Measurements from ENCODE around the gene THSD7A.

THSD7A gene

DNA sequence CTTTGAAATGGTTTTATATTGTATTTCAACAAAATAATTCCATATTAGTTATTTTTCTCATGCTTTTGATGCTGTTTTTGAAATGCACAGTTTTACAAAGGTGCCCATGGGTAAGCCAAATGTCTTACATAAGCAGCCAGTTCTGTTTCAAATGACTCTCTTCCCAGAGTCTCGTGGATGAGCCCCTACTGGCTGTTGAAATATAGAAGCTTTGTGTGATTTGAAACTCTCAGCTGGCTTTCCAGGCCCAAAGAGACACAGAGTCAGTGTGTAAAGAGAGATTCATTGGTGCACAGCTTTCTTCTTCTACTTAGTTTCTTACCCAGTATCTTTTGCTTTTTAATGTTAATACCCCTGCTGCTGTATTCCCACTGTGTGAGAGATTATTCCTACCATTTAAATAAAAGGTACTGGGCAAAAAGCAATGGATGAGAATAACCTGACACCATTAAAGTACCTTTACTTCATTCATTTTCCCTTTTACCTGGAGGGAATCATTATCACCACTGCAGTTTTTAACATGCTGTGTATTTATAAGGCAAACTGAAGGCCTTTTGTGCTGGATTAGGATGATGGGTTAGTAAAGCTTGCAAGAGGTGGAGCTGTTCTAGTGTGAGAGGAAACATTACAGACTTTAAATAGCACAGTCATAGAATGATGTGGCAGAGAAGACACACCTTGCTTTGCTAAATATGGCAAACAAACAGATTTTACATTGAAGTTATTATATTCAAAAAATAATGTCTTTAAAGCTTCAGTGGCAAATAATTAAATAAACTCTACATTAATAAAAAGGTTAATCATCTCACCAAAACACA lies 415.1 kb downstream of the THSD7A start:
- no peak for FAIRE-seq
- DNase-seq (ENCODE audit: insufficient read length, low spot score), result no peak
- TF ChIP-seq, protein P1, sequence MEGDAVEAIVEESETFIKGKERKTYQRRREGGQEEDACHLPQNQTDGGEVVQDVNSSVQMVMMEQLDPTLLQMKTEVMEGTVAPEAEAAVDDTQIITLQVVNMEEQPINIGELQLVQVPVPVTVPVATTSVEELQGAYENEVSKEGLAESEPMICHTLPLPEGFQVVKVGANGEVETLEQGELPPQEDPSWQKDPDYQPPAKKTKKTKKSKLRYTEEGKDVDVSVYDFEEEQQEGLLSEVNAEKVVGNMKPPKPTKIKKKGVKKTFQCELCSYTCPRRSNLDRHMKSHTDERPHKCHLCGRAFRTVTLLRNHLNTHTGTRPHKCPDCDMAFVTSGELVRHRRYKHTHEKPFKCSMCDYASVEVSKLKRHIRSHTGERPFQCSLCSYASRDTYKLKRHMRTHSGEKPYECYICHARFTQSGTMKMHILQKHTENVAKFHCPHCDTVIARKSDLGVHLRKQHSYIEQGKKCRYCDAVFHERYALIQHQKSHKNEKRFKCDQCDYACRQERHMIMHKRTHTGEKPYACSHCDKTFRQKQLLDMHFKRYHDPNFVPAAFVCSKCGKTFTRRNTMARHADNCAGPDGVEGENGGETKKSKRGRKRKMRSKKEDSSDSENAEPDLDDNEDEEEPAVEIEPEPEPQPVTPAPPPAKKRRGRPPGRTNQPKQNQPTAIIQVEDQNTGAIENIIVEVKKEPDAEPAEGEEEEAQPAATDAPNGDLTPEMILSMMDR (IDR thresholded peaks at IDR 0.05; ENCODE audit: insufficient read depth, missing control alignments), result no peak

DNA sequence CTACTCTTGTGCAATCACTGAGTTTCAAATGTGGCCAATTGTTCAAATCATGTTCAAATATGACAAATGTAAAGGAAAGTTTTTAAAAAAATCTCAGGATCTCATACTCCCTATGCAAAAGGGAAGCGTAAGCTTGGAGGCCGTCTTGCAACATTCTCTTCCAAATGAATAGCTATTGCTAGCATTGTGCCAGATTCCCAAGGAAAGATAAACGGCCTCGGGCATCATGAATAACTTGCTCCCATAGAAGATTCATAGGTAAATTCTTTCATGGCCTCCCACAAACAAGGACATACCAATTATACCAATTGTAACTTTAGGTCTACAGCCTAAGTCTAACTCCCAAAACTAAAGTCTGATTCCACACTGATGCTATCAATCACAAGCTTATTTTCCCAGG lies 416.9 kb downstream of the THSD7A start:
- FAIRE-seq (no peak), DNase-seq (ENCODE audit: insufficient read length, low spot score) (no peak)
- TF ChIP-seq, protein P1 (IDR thresholded peaks at IDR 0.05; ENCODE audit: insufficient read depth, missing control alignments), result no peak

DNA sequence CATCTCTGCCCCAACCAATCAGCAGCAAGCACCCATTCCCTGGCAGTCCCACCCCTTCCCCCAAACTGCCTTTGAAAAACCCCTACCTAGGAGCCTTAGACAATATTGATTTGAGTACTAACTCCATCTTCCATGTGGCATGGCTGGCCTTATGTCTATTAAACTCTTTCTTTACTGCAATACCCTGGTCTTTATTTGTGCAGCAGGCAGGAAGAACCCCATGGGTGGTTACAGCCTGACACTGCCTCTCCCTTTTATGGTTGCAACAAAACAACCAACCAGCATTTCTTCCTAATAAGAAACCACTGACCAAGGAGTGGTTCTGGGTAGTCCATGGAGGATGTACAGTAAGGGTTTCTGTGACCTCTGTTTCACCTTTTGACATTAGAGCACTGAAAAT lies 418.1 kb downstream of the THSD7A start:
- DNase-seq (ENCODE audit: insufficient read length, low spot score), result no peak
- TF ChIP-seq, protein P1 (IDR thresholded peaks at IDR 0.05; ENCODE audit: insufficient read depth, missing control alignments), result no peak
- FAIRE-seq, result no peak

DNA sequence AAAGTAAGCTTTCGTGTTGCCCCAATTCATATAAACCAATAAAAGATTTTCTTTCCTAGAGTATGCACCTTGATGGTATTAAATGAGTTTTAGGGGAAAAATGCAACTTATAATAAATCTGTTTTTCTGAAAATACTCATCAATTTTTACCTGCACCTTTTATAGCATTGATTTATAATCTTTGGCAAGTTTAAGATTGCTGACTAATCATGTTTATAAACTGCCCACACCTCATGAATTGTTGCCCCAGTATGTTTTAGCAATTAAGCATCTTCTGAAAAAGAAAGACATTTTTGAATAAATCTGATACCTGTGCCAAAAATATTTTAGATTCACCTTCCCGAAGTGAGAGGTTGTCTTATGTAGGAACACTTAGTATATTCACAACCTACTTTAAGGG lies 420.0 kb downstream of the THSD7A start:
- FAIRE-seq (no peak), DNase-seq (ENCODE audit: insufficient read length, low spot score) (no peak)
- TF ChIP-seq, protein P1 (IDR thresholded peaks at IDR 0.05; ENCODE audit: insufficient read depth, missing control alignments), result no peak

DNA sequence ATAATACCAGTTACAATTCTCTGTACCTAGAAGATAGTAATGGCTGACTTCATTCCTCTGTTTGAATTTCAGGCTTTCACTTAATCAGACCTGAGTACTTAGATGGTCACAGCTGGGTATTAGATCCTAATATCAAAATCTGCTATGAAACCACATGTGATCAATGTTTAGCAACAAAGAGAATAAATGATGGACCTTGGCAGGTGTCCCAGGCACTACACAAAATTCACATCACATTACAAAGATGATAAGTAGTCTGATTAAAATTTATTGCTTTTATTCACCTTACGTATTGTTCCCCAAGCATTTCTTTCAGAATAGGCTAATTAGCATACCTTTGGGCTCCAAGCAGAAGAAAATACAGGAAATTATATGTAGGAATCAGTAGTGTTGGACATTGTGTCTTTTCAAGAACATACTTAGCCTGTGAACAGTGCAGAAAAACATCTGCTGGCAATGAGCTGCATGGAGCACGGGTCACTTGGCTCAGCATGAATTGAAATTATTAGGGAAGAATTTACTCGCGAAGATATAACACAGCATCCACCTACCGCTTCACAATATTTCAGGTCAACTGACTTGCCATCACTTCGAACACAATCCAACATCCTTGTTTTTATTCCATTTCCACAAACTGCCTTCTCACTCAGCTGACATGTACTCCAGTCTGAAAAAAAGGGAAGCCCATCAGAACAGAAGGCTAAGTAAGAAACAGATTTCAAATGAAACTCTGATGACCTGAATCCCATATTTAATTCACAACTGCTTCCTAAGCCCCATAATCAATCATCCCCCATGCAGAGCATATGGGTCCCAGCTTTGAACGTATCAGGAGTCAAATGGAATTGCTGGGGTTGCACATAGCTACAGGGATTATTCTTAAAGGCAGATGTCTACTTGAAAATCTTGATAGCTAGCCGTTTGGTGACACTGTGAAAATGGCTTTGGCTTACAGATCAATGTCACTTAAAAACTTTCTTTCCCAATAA lies 421.0 kb downstream of the THSD7A start:
- no peak for DNase-seq (ENCODE audit: insufficient read length, low spot score)
- FAIRE-seq, result no peak
- TF ChIP-seq, protein P1 (IDR thresholded peaks at IDR 0.05; ENCODE audit: insufficient read depth, missing control alignments), result no peak

DNA sequence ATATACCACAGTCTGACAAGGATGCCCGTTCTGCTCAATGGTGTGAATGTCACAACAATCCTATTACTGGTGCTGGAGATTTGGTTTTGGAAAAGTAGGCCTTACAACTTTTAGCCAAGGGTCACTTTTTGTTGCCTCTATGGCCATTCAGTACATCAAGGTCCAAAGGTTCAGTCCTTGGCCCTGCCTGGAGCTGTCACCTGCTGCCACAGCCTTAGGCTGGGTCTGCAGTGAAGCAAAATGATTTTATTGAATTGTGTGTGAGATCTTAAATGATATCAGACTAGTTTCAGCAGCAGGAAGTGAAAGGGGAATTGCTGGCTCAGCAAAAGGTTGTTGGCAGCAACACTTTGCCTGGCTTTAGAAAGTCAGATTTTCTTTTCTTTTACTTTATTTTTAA lies 427.6 kb downstream of the THSD7A start:
- TF ChIP-seq, protein P1 (IDR thresholded peaks at IDR 0.05; ENCODE audit: insufficient read depth, missing control alignments), result no peak
- DNase-seq (ENCODE audit: insufficient read length, low spot score) (no peak), FAIRE-seq (no peak)
